Activated naive CD4-positive, alpha-beta T cell (primary cell): Measurements from ENCODE around the gene TDRKH.

Experiments
- DNase-seq, 4 experiments: peaks; one replicate each; lab custom pipeline; 2025; lab: John Stamatoyannopoulos, UW

Gene TDRKH

DNA sequence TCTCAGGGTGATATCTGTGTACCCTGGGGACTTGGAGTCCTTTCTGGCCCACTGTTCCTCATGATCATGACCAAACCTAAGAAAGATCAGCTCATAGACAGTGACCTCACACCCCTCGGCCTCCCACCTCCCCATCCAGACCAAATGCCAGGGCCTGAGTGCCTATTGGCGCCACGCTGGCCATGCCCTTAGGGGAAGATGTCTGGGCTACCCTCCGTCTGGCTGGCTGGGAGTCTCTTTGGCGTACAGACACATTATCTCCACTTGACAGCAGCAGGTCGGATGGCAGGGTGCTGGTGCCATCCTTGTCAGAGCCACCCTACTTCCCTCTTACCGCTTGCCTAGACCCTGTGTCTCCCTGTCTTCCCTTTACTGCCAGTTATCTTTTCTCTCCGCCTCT is 32.9 kb upstream of the TDRKH start:
- no peak for DNase-seq

- DNase-seq: no peak
Observed at GRCh38 chr1:151822404-151822803, 32.1 kb upstream of the TDRKH start.

DNA sequence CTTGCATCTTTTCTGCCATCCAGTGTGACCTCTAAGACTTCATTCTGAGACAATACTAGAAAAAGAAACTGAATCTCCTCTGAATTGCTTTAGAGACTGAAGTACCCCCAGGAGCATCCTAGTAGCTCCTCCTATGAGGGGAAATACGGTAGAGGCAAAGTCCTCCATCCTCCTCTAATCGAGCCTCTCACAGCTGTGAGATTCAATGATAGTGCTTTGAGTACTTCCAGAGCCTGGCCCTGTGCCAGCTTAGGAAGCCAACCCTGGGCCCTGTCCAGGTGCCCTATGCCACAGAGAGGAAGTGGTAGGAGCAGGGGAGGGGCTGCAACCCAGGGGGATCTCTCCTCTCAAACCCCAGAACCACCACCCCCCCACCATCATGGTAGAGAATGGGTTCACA is 30.6 kb upstream of the TDRKH start:
- no peak for DNase-seq

- DNase-seq: no peak
Observed at GRCh38 chr1:151819976-151820623, 29.8 kb upstream of the TDRKH start.

DNA sequence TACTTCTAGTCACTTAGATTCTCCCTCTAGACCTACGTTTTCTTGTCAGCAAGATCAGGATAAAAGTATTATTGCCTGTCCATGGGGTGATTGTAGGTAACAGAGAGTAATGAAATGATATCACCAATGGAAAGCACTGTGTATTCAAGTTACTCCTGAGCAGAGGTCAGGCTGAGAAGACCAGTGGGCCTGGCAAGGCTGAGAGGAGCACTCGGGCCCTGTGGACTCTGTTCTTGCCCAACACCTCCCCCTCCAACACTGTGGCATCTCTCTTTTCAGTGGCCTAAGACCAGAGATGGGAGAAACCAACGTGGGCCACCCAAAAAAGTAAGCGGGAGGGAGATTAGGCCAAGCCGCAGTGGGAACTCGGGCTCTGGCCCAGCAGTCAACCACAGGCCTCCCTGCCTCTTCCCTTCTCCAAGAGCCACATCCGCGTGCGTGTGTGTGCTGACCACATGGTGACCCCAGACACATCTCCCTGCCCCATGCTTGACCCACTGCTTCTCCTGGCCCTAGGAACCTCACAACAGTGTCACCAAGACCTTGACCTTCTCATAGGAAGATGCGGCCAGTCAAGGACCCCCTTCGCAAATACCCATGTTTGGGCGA is 29.0 kb upstream of the TDRKH start:
- DNase-seq: no peak

GRCh38 chr1:151817353-151817730 is 27.0 kb upstream of the TDRKH start:
- DNase-seq: no peak

DNA sequence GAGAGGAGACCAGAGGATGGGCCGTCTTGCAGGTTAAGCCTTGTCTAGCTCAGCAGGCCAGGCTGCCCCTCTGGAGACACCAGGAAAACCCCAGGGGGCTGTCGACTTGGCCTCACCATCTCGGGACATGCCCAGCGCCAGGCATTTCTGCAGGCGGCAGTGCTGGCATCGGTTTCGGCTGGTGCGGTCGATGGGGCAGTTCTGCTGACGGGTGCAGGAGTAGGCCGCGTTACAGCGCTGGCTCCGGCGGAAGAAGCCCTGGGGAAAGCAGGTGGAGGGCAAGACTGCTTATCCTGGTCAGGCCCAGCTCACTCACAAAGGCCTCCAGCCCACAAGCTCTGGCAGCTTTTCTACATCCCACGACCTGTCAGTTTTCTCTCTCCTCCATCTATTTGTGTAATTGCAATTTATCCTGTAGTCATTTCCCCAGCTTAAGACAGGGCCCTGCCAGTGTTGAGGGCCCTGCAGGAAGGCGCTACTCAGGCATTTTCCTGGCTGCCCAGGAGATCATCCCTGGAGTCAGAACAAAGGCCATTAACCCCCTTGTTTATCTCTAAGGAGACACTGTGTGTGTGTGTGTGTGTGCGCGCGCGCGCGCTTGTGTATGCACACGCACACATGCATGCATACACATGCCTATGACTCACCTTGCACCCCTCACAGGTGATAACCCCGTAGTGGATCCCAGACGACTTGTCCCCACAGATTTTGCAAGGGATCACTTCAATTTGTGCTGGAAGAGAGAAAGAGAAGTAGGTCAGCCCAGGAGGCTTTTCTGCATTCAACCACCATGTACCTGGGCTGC is 26.4 kb upstream of the TDRKH start:
- DNase-seq: no peak

DNA sequence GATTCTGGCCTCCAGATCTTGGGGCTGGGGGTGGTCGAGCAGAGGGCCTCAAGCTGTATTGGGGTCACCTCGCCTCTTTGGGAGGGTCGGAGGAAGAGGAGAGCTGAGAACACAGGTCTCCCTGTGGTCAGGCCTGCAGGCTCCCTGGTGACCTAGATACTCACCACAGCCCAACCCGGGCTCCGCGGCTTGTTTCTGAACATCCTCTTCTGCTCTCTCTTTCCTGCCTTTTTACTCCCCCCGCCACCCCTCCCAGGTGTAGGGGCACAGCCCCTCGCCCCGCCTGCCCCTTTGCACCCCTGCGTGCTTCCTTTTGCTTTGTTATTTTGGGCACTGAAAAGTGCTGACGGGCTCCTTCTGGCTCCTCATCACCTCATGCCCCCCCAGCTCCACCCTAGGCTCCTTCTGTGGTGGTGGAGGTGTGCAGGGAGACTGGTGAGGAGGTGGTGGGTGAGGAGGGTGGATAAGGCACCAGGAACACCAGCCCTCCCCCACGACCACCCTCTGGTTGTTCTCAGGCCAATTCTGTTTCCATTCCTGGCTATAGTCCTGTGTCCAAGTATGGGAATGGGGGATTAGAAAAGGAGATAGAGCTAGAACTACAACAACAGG is 25.5 kb upstream of the TDRKH start:
- peak in 1 of 4 experiments; percentile 16 for DNase-seq

- no peak for DNase-seq
Observed at GRCh38 chr1:151814971-151815545, 24.8 kb upstream of the TDRKH start.

DNA sequence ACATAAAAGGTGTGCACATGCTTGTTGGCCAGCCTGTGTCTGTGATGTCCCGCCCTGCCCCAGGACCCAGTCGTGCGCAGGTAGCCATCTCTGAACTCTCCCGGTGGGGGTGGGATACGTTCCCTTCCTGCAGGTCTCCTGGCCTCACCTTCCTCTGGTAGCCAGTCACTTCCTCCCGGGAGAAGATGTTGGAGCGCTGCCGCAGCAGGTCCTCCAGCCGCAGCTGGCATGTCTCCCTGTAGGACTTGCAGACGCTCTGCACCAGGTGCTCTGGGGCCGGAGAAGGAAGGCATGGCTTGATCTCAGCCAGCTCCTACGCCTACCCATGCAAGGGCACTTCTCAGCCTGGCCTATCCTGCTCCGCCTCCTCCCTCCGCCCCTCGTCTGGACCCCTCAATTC is 24.1 kb upstream of the TDRKH start:
- DNase-seq: no peak

GRCh38 chr1:151813271-151813977 is 23.1 kb upstream of the TDRKH start:
- no peak for DNase-seq

DNA sequence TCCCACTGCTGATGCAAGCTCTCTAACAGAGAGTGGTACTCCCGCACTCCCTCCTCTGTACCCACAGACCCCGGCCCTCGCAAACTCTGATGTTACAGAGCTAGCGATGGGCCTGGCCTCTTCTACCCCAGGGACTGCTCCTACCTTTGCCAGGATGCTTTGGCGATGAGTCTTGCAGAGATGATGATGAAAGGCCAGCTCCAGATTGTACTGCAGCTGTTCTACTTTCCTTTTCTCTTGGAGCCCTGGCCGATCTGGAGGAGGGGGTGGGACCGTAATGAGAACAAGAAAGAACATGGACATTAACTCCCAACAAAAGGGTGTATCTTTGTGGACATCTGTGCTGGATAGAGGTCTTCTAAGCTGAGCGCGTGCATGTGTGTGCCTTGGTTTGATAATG is 20.9 kb upstream of the TDRKH start:
- DNase-seq: no peak

GRCh38 chr1:151809985-151810556 is 19.8 kb upstream of the TDRKH start:
- DNase-seq: no peak

- DNase-seq: no peak
Observed at GRCh38 chr1:151809290-151809984, 19.1 kb upstream of the TDRKH start.

GRCh38 chr1:151807766-151808165 is 17.5 kb upstream of the TDRKH start:
- DNase-seq: no peak

- no peak for DNase-seq
Observed at GRCh38 chr1:151807131-151807530, 16.8 kb upstream of the TDRKH start.

- DNase-seq: no peak
Observed at GRCh38 chr1:151806170-151806569, 15.9 kb upstream of the TDRKH start.

DNA sequence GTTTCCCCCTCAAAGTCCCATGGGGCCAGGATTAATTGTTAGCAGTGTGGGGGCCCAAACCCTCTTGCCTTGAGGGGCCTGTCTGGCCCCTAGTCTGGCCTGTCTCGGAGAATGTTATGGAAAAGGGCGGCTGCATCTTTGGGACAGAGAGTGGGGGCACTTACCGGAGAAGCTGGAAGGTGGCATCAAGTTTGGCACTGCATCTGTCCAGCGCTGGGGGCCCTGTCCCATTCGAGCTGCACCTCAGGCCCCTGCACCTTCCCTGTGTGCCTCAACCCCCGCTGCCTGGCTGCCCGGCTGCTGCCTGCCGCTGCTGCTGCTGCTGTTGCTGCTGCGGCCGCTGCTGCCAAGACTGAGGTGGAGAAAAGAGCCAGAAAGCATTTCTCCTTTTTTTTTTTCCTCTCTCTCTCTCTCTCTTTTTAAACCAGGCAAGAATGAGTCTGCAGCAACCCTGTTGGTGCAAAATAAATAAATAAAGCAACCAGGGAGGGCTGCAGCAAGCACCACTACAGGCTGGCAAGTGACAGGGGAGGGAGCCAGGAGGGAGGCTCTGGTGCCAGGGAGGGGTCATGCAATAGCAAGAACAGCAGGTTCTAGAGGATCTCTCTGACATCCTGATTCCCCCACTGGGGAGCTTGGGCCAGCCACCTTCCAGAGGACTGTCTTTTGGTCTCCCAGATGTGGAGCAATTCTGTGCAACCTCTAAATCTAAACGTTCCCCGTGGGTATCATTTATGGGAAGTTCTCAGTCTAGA is 14.9 kb upstream of the TDRKH start, which contains the start of gene LINGO4:
LINGO4 (minus strand) TSS at position 354 of the 755 bp plus-strand sequence. CDS start 2,715 bp downstream, outside the sequence.
- no peak for DNase-seq

DNA sequence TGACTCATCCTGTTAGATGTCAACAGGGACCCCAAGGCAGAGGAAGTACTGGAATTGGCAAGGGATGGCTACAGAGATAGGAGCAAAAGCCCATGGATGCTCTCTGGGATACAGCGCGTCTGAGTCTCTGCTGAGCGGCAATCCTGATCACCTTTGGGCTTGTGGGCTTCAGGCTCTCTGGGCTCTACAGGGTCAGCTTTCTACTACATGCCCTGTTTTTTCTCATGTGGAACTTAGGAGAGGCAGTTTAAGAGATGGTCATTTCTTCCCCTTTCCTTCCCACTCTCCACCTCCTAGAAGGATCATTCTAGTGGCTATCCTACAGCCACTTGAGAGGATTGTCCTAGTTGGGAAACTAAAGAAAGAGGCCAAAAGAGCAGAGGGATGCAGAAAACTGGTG is 13.6 kb upstream of the TDRKH start:
- DNase-seq: no peak

DNA sequence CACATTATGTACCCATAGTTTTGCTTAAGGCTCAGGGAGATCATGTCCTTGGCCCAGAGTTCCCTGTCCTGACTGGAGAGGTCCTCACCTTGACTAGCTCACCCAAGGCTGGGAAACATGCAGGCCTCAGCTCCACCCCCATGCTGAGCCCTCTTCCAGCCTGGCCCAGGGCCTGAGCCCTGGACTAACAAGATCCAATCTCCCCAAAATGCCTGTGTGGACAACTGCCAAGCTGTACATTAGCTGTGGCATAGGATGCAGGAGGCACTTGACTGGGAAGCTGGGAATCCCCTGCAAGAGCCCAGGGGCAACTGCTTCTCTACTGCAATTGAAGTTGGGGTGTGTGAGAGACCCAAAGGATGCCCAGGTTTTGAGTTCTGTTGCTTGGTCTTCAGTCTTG is 12.9 kb upstream of the TDRKH start:
- DNase-seq: no peak
